HG03135 (cell line): Measurements from ENCODE around the gene PAK3.

Experiments used
- ATAC-seq: cut with Tn5 transposase; IDR thresholded peaks from one replicate; pipeline ENCODE4 v1.9.1; 2021; ENCODE audit warnings: mild to moderate bottlenecking, moderate library complexity; ENCODE audit not compliant: unreplicated experiment

PAK3 gene

GRCh38 chrX:111095974-111096895 is at the start of gene PAK3:
Gene PAK3, plus strand, starts transcription at chrX:111096191. Its CDS starts 26,913 bp downstream, at chrX:111123104.
- no peak for ATAC-seq

DNA sequence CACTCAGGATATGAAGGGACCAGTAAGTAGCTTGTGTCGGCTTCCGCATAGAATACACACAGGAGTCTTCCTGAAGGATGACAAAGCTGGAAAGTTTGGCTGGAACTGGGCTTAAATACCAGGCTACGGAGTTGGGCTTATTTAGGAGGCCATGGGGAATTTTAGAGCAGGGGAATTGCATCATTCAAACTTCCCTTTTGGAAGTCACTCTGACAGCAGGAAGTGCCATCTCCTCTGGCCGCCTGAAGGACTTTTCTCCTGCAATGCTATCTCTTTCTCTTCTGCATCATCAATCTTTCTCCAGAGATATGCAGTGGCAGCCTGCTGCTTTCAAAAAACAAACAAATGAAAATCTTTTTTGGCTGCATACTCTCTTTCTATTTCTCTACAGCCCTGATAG is 48.4 kb upstream of the PAK3 start:
- ATAC-seq: no peak

DNA sequence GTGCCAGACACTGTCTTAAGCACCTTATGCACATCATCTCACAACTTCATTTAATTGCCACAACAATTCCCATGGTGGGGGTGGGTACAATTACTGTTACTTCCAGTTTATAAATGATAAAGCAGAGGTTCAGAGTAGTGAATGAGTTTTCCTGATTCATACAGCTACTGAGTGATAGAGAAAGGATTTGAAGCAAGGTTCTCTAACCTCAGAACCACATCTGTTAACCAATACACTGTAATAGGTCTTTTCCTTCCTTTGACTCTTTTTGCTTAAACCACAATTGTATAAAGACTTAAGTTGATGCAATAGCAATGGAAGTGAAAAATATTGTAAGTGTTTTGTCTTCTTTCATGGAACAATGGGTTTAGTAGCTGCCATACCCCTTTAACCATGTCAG is 43.5 kb upstream of the PAK3 start:
- no peak for ATAC-seq

DNA sequence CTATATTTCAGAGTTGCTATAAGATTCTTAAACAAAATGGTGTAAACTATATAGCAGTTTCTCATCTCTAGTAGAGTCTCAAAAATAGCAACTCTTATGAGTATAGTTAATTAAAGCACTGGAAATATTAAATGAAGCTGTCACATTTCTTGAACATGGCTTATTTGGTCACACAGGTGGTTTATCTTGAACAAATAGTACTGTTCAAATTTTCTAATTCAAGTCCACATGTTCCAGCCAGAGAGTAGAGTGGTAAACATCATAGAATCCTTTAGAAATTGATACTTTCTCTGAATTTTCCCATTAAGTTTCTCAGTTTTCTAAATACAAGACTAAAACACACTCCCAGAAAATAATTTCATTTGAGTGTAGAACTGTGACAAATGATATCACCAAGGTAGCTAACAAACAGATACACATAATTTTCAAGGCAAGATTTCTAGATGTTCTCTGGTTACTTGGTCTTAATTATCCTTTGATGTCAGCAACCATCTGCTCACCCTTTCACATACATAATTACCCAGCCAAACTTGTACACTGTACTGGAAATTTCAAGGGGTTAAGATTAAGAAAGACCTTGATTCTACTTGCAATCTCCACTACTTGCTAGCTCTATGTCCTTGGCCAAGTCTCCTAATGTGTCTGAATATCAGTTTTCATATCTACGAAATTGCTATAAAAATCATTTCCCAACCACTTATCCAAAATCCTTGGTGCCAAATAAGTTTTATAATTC is 24.3 kb upstream of the PAK3 start:
- no peak for ATAC-seq

- no peak for ATAC-seq
Measured at GRCh38 chrX:111083081-111083480, 12.9 kb upstream of the PAK3 start.

DNA sequence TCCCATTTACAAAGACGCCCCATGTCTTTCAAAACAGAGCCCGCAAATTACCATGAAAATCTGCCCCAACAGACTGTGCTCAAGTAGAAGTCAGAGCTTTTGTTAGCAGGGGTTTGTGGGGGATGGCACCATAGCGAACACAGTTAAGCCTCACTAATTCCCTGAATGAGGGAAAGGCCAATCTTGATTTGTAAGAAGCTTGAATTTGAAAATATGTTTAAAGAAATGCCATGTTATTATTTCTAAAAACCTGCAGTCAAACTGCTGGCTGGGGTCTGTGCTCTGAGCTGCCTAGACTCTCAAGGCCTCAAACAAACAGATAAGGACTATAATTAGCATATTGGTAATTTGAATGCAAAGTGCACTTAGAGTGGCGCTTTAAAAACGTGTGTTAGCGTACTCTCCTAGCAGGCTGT is 9.4 kb upstream of the PAK3 start:
- no peak for ATAC-seq

DNA sequence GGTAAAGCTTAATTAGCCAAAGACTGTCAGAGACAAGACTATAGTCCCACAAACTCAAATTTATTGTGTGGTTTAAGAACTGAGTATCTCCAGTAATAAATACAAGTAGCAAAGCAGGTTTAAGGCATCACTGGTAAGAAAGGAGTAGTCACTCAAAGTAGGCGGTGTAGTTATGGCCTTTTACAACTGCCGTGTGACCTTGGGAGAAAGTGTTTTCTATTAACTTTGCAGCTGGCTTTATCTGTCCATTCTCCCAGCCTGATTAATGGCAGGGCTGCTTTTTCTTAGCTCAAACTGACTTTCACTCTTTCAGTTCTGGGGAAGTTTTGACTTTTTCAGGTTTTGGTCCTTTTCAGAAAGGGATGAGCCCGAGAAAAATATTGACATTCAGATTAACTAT is 7.4 kb upstream of the PAK3 start:
- ATAC-seq: no peak

DNA sequence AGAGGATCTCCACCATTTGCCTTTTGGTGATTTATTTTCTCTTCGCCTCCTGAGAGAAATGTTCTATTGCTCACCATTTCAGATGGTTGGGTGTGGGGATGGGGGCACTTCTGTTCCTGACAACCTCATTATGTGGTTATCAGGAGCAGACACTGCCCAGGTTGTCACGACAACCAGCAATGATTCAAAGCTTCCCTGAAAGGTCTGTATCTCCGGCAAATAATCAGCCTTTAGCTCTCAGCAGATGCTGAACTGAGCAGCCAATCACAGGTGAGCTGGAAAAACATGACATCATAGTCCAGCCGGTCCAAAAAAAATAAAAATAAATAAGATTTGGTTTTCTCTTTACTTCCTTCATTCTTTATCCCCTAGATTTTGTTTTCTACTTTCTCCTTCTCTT is 5.5 kb upstream of the PAK3 start:
- no peak for ATAC-seq

DNA sequence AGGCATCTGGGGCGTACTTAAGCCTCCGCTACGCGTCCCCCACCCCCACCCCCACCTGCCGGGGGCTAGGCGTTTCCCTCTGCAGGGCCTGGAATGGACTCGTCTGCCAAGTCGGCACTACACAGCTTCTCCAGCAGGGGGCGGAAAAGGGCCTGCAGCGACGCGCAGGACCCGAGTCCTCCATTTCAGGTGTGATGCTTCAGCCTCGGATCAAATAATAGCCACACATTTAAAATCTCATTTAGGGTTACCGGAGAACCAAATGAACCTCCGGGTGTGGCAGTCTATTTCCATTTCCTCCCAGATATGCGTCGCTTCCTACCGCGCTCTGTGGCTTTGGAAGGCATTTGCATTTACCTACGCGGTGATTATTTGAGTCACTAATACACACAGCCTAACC is 2.9 kb downstream of the PAK3 start:
- peak; percentile 73 for ATAC-seq

GRCh38 chrX:111100191-111100590 is 4.2 kb downstream of the PAK3 start:
- peak; percentile 54 for ATAC-seq

GRCh38 chrX:111101580-111101979 is 5.6 kb downstream of the PAK3 start:
- ATAC-seq: no peak

DNA sequence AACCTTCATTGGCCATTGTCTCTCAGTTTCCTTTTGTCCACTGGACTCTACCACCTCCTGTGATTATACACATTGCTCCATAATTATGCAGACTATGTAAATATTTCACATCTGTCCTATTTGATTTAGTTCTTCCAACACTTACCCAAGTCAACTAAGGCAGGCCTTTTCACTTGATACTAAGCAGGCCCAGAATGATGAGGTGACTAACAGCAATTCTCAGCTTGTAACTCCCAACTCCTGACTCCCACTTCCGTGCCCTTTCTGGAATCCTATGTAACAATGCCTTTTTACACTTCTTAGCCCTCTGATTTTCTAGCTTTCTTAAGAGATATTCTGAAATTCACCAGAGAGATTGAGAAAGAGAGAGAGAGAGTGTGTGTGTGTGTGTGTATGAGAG is 6.6 kb downstream of the PAK3 start:
- ATAC-seq: no peak

DNA sequence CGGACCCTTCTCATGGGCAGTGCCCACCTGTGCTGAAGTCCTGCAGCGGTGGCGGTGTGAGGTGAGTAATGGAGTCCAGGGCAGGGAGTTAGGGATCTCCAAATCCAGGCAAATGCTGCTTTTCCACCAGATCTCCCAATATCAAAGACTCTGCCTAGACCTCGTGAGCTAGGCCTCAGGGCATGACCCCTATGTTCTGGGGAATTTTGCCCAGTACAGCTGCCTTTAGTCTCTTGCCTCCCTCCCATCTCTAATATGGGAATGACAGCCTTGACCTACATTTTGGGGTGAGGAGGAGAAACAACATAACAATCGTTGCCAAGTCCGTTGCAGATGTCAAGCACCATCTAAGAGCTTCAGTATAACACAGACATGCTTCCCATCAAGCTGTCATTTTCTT is 7.3 kb downstream of the PAK3 start:
- ATAC-seq: no peak

GRCh38 chrX:111110098-111110775 is 14.2 kb downstream of the PAK3 start:
- no peak for ATAC-seq

- ATAC-seq: no peak
Measured at GRCh38 chrX:111114806-111115205, 18.8 kb downstream of the PAK3 start.

DNA sequence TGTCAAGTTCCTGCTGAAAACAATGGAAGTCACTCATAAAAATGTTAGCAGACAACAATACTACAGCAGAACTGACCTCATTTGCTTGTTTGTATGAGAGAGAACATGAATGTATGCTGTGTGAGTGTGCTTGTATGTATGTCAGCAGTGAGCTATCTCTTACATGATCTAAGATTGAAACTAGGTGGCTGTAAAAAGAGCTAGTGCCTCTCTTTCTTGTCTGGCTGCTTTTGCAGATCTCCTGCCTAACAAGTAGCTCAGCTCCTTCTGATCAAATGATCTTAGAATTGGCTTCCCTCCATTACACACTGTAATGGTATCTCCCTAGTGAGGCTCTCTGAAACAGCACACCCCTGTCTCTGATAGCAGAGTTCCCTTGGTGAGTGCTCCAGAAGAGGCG is 20.7 kb downstream of the PAK3 start:
- no peak for ATAC-seq

DNA sequence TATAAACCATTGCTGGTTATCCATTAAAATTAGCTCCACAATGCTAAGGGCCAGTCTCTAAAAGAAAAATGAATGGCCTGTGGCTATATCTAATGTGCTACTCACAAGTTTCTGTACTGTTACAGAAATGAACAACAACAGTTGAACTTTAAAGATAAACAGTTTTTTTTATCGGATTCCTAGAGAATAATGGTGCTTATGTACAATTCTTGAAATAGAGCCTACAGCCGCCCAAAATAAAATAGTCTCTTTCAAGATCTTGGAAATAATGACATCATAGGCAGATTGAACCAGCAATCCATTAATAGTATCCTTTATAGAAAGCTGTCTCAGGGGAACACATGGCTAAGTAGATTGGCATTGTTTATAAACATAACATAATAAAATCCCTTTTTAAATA is 23.4 kb downstream of the PAK3 start:
- no peak for ATAC-seq

DNA sequence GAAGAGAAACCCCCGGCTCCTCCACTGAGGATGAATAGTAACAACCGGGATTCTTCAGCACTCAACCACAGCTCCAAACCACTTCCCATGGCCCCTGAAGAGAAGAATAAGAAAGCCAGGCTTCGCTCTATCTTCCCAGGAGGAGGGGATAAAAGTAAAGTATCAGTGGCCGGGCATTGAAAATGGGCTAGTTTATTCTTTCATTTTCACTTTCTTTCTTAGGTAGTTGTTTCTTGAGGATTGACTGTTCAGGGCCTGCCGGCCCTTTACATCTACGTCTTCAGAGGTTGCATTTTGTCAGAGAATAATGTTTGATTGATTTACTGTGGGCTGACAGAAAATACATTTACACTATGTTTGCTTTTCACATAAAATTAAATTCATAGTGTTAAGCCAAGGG is 27.1 kb downstream of the PAK3 start:
- peak; percentile 72 for ATAC-seq

- peak; percentile 39 for ATAC-seq
Measured at GRCh38 chrX:111123606-111124179, 27.7 kb downstream of the PAK3 start.

DNA sequence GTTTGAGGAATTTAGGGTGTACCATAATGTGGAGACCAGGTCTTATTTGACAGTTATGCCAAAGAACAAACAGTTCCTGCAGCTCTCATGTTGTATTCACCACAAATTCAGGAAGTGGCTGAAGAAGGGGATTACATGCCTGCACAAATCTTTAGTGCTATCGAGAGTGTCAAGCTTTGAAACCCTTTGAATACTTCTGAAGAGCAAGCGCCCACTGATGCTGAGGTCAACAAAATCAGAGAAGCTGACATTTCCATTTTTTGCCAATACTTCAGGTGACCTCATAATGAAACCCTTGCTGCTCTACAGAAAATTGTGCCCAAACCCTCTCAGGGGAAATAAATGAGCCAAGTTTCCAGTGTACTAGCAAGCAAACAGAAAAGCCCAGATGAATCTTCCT is 28.4 kb downstream of the PAK3 start:
- ATAC-seq: no peak

DNA sequence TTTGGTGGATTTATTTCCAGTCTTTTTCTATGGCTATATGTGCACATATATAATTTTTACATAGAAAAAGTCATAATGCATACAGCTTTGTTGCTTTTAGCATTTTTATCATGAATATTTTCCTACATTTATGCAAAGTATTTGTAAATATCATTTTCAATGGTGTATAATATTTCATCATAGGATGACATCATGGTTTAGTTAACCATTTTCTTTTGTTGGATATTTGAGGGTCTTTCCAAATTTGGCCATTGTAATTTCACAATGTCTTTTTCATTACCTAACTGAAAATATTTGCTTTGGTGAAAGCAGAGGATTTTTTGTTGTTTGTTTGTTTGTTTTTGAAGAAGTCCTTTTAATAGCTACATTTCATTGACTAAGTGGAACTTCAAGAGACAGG is 31.0 kb downstream of the PAK3 start:
- ATAC-seq: no peak
